GM12878 (cell line): ENCODE measurements around the gene C5. TPM values are rescaled to one million over a fixed set of nuclear protein-coding genes. Genes with fewer than 3 reads are reported as not detected.

Source experiments
- ASH2L ChIP-seq: fragments of 300-600, 200-600 bp; sonication (generic); IDR thresholded peaks from 2 replicates; pipeline ENCODE4 v1.6.1; 2017; ENCODE audit warnings: low read depth, mild to moderate bottlenecking, borderline replicate concordance
- BACH1 ChIP-seq: fragments of 450-650 bp; IDR thresholded peaks from 2 replicates; pipeline ENCODE4 v1.6.1; 2017; ENCODE audit warnings: mild to moderate bottlenecking, borderline replicate concordance
- BMI1 ChIP-seq: fragments of 450-650 bp; IDR thresholded peaks from 2 replicates; pipeline ENCODE4 v1.6.1; 2016; ENCODE audit warnings: mild to moderate bottlenecking, moderate library complexity, borderline replicate concordance
- CEBPB ChIP-seq, 2 experiments: fragments of 150-350 bp in 1 of 2; IDR thresholded peaks; 2 replicates each; pipeline ENCODE4 v1.6.1; 2012 to 2014; ENCODE audit warnings: low read depth in 2 of 2, low read length in 2 of 2, borderline replicate concordance in 1 of 2, inconsistent platforms in 1 of 2
- CHD4 ChIP-seq: fragments of 200-600 bp; sonication (generic); IDR thresholded peaks from 2 replicates; pipeline ENCODE4 v1.6.1; 2016; ENCODE audit warnings: mild to moderate bottlenecking
- CREB1 ChIP-seq: IDR thresholded peaks from 2 replicates; pipeline ENCODE4 v1.6.1; 2012; ENCODE audit warnings: low read depth, mild to moderate bottlenecking, inconsistent platforms
- EED ChIP-seq: sonication (generic); IDR thresholded peaks from 2 replicates; pipeline ENCODE4 v1.6.1; 2016; ENCODE audit warnings: antibody characterized with exemption, low read depth
- EP300 ChIP-seq, 2 experiments: fragments of 150-350 bp in 1 of 2; IDR thresholded peaks; 2 replicates each; pipeline ENCODE4 v1.6.1; 2011 to 2012; ENCODE audit warnings: low read depth in 2 of 2, low read length in 2 of 2, borderline replicate concordance in 1 of 2, improper control_type of control experiment in 1 of 2, inconsistent platforms in 1 of 2; ENCODE audit not compliant: control insufficient read depth in 1 of 2
- KDM1A ChIP-seq: fragments of 200-600 bp; sonication (generic); IDR thresholded peaks from 2 replicates; pipeline ENCODE4 v1.6.1; 2016; ENCODE audit warnings: borderline replicate concordance
- NR2C2 ChIP-seq: IDR thresholded peaks from 2 replicates; pipeline ENCODE4 v1.6.1; 2011; ENCODE audit warnings: borderline replicate concordance, low read depth; ENCODE audit not compliant: control insufficient read depth, insufficient read length
- PAX8 ChIP-seq: fragments of 450-650 bp; IDR thresholded peaks from 2 replicates; pipeline ENCODE4 v1.6.1; 2017; ENCODE audit warnings: mild to moderate bottlenecking, moderate library complexity
- POLR2A ChIP-seq: IDR thresholded peaks from 2 replicates; pipeline ENCODE4 v1.6.1; 2011; ENCODE audit warnings: low read depth, mild to moderate bottlenecking, low read length
- RUNX3 ChIP-seq: IDR thresholded peaks from 2 replicates; pipeline ENCODE4 v1.6.1; 2012; ENCODE audit warnings: low read length, inconsistent platforms
- SP1 ChIP-seq: IDR thresholded peaks from one replicate; pipeline ENCODE4 v1.6.1; 2011; ENCODE audit warnings: low read depth, low read length
- SPI1 ChIP-seq: IDR thresholded peaks from 2 replicates; pipeline ENCODE4 v1.6.1; 2011; ENCODE audit warnings: low read depth, mild to moderate bottlenecking, low read length, moderate library complexity, borderline replicate concordance; ENCODE audit not compliant: insufficient read depth
- STAT3 ChIP-seq: IDR thresholded peaks from 2 replicates; pipeline ENCODE4 v1.6.1; 2011; ENCODE audit warnings: low read depth, low read length, improper control_type of control experiment
- TBL1XR1 ChIP-seq: IDR thresholded peaks from 2 replicates; pipeline ENCODE4 v1.6.1; 2012; ENCODE audit warnings: low read depth, low read length, improper control_type of control experiment
- YY1 ChIP-seq: IDR thresholded peaks from 2 replicates; pipeline ENCODE4 v1.6.1; 2011; ENCODE audit warnings: low read depth, mild to moderate bottlenecking, low read length
- polyA plus RNA-seq, 11 experiments: library from polyadenylated mRNA; depleted of rRNA in 4 of 11; unstranded in 6 of 11; stranded (reverse) in 5 of 11; fragments of >200 nt; fragmentation: Nextera tagmentation in 4 of 11; fragmentation: Illumina TruSeq in 1 of 11; extraction: Ambion mirVana in 4 of 11; extraction: Trizol in 1 of 11; gene quantifications; 1 replicate in 1 of 11; 2 replicates in 10 of 11; pipeline versions ENCODE4 v1.2.1 to v1.2.3, GENCODE V29; 2011 to 2016; ENCODE audit warnings: inconsistent platforms in 2 of 11, missing spikeins in 2 of 11, low read depth in 1 of 11
- total RNA-seq, 4 experiments: library from RNA; depleted of rRNA in 3 of 4; stranded (reverse); fragments of >200 nt in 3 of 4; fragmentation: Illumina TruSeq in 1 of 4; extraction: Trizol in 1 of 4; gene quantifications; 2 replicates each; pipeline versions ENCODE4 v1.2.1 to v1.2.3, GENCODE V29; 2013 to 2021
- TF ChIP-seq, protein P1 (sequence below), 3 experiments: IDR thresholded peaks in 2 of 3; conservative IDR thresholded peaks in 1 of 3; 2 replicates each; pipeline ENCODE4 v1.5.1; 2011; ENCODE audit warnings: low read depth in 3 of 3, low read length in 3 of 3, mild to moderate bottlenecking in 3 of 3, control low read depth in 2 of 3, moderate library complexity in 2 of 3, inconsistent platforms in 1 of 3, mixed read lengths in 1 of 3; ENCODE audit not compliant: control insufficient read depth in 2 of 3, insufficient read depth in 1 of 3; ENCODE audit errors: extremely low read depth in 1 of 3
- TF ChIP-seq, protein P2 (sequence below): IDR thresholded peaks from 2 replicates; pipeline ENCODE4 v1.6.1; 2012; ENCODE audit warnings: low read depth, low read length, improper control_type of control experiment
- TF ChIP-seq, protein P3 (sequence below): fragments of 150-350 bp; IDR thresholded peaks from 2 replicates; pipeline ENCODE4 v1.6.1; 2016; ENCODE audit warnings: low read depth, low read length
- TF ChIP-seq, protein P4 (sequence below): IDR thresholded peaks from 2 replicates; pipeline ENCODE4 v1.6.1; 2011; ENCODE audit warnings: low read depth, low read length, improper control_type of control experiment, borderline replicate concordance
- TF ChIP-seq, protein P5 (sequence below): IDR thresholded peaks from 2 replicates; pipeline ENCODE4 v1.6.1; 2011; ENCODE audit warnings: low read depth, mild to moderate bottlenecking, low read length, moderate library complexity, borderline replicate concordance; ENCODE audit errors: extremely low read depth

Gene C5
- total and polyA plus RNA-seq, 10 of the 15 experiments (the other 5 are each of a cell fraction or from before 2014, with no cell fraction given) = 0.39 to 2.2 (median 1.2) TPM

DNA sequence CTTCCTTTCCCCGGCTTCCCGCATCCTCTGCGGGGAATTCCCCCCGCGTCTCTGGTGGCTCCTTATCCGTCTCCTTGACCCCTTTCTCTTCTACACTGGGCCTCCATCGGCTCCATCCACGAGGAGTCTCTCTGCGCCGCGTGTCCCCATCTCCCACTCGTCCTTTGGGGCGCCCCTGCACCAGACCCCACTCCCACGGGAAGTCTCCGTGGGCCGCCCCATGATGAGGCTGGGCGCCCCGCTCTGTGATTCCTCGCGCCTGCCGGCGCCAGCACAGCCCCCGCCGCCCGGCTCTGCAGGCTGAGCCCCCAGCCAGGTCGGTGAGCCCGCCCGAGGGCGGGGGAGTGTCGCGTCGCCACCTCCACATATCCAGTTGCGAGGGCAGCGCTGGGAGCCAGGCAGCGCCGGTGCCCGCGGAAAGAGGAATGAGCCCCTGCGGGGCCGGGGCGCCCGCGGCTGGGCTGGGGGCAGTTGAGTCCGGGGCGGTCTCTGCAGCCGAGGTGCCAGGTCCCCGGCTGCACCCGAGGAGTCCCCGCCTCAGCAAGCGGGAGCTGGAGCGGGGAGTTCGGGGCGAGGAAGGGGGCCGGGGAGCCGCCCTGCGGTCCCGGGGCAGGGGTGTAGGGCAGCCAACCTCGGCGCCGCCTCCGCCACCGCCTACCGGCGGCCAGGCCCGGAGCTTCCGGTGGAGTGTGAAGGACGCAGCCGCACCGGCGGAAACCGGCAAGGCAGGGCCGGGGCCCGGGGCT, 121.4 kb downstream of the C5 start (continued):
- TF ChIP-seq, protein P1, sequence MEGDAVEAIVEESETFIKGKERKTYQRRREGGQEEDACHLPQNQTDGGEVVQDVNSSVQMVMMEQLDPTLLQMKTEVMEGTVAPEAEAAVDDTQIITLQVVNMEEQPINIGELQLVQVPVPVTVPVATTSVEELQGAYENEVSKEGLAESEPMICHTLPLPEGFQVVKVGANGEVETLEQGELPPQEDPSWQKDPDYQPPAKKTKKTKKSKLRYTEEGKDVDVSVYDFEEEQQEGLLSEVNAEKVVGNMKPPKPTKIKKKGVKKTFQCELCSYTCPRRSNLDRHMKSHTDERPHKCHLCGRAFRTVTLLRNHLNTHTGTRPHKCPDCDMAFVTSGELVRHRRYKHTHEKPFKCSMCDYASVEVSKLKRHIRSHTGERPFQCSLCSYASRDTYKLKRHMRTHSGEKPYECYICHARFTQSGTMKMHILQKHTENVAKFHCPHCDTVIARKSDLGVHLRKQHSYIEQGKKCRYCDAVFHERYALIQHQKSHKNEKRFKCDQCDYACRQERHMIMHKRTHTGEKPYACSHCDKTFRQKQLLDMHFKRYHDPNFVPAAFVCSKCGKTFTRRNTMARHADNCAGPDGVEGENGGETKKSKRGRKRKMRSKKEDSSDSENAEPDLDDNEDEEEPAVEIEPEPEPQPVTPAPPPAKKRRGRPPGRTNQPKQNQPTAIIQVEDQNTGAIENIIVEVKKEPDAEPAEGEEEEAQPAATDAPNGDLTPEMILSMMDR (IDR thresholded peaks at IDR 0.05 in 2 of 3, conservative IDR thresholded peaks at IDR 0.05 in 1 of 3; ENCODE audit: control insufficient read depth in 2 of 3, extremely low read depth in 1 of 3, insufficient read depth in 1 of 3, low read depth in 3 of 3, low read length in 3 of 3) = no peak
- TF ChIP-seq YY1 (peak; percentile 69), POLR2A (peak; percentile 81), CHD4 (no peak), ASH2L (no peak), RUNX3 (no peak), BMI1 (no peak), BACH1 (peak; percentile 23), NR2C2 (no peak), SP1 (peak; percentile 20), SPI1 (no peak), PAX8 (no peak), TBL1XR1 (no peak), CREB1 (no peak), KDM1A (no peak), EED (no peak; the same call in none of the 2 replicates), CEBPB (IDR thresholded peaks at IDR 0.05; ENCODE audit: borderline replicate concordance in 1 of 2, low read depth in 2 of 2, low read length in 2 of 2) (no peak), EP300 (IDR thresholded peaks at IDR 0.05; ENCODE audit: borderline replicate concordance in 1 of 2, control insufficient read depth in 1 of 2, low read depth in 2 of 2, low read length in 2 of 2) (no peak), STAT3 (no peak)
- TF ChIP-seq, protein P2, sequence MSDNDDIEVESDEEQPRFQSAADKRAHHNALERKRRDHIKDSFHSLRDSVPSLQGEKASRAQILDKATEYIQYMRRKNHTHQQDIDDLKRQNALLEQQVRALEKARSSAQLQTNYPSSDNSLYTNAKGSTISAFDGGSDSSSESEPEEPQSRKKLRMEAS = no peak
- TF ChIP-seq, protein P3, sequence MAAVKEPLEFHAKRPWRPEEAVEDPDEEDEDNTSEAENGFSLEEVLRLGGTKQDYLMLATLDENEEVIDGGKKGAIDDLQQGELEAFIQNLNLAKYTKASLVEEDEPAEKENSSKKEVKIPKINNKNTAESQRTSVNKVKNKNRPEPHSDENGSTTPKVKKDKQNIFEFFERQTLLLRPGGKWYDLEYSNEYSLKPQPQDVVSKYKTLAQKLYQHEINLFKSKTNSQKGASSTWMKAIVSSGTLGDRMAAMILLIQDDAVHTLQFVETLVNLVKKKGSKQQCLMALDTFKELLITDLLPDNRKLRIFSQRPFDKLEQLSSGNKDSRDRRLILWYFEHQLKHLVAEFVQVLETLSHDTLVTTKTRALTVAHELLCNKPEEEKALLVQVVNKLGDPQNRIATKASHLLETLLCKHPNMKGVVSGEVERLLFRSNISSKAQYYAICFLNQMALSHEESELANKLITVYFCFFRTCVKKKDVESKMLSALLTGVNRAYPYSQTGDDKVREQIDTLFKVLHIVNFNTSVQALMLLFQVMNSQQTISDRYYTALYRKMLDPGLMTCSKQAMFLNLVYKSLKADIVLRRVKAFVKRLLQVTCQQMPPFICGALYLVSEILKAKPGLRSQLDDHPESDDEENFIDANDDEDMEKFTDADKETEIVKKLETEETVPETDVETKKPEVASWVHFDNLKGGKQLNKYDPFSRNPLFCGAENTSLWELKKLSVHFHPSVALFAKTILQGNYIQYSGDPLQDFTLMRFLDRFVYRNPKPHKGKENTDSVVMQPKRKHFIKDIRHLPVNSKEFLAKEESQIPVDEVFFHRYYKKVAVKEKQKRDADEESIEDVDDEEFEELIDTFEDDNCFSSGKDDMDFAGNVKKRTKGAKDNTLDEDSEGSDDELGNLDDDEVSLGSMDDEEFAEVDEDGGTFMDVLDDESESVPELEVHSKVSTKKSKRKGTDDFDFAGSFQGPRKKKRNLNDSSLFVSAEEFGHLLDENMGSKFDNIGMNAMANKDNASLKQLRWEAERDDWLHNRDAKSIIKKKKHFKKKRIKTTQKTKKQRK = no peak
- TF ChIP-seq, protein P4, sequence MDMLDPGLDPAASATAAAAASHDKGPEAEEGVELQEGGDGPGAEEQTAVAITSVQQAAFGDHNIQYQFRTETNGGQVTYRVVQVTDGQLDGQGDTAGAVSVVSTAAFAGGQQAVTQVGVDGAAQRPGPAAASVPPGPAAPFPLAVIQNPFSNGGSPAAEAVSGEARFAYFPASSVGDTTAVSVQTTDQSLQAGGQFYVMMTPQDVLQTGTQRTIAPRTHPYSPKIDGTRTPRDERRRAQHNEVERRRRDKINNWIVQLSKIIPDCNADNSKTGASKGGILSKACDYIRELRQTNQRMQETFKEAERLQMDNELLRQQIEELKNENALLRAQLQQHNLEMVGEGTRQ = no peak
- TF ChIP-seq, protein P5, sequence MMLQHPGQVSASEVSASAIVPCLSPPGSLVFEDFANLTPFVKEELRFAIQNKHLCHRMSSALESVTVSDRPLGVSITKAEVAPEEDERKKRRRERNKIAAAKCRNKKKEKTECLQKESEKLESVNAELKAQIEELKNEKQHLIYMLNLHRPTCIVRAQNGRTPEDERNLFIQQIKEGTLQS = no peak
